Left lung (tissue), 10 donors: ENCODE results near the gene ARMH2. TPM values are rescaled to one million over a fixed set of nuclear protein-coding genes. Genes with fewer than 3 reads are reported as not detected.
"Not testable (repeated sequence)": the region's sequence is repeated elsewhere in the genome, so short reads cannot be mapped to it uniquely, and the experiment has no call there.

Source experiments
- ATAC-seq: fragments of 200-7000 bp; cut with Tn5 transposase; one replicate; pipeline ENCODE4 v1.9.1; 2020; ENCODE audit warnings: moderate library complexity
- DNase-seq, 4 donors: peaks; one replicate each; pipeline ENCODE4 v3.0.0-alpha.2; 2013 to 2020
- H3K27ac ChIP-seq, 2 donors: fragments of 200-600 bp; sonication (generic) in 1 of 2; one replicate each; pipeline versions ENCODE4 v1.5.0 to v1.8.0; 2020 to 2021
- H3K27me3 ChIP-seq, 2 donors: fragments of 200-600 bp; sonication (generic) in 1 of 2; one replicate each; pipeline versions ENCODE4 v1.5.0 to v1.8.0; 2020 to 2021
- H3K36me3 ChIP-seq, 2 donors: fragments of 200-600 bp; sonication (generic) in 1 of 2; one replicate each; pipeline versions ENCODE4 v1.5.0 to v1.8.0; 2020 to 2021
- H3K4me1 ChIP-seq, 2 donors: fragments of 200-600 bp; one replicate each; pipeline ENCODE4 v1.8.0; 2021
- H3K4me3 ChIP-seq, 2 donors: fragments of 200-600 bp; sonication (generic) in 1 of 2; one replicate each; pipeline versions ENCODE4 v1.5.0 to v1.8.0; 2020 to 2021; ENCODE audit warnings: mild to moderate bottlenecking in 1 of 2
- H3K9me3 ChIP-seq, 2 donors: fragments of 200-600 bp; sonication (generic) in 1 of 2; one replicate each; pipeline versions ENCODE4 v1.5.0 to v1.8.0; 2020 to 2021
- CTCF ChIP-seq, 2 donors: fragments of 200-600 bp; sonication (generic) in 1 of 2; IDR thresholded peaks; one replicate each; pipeline versions ENCODE4 v1.5.0 to v1.8.0; 2021; ENCODE audit warnings: antibody characterized with exemption in 2 of 2
- intact Hi-C, 2 donors: fragments of 100-400 bp; cut with DNase I; formaldehyde crosslinking; loops; one replicate each; pipeline versions ENCODE4 v1.11.2 to v1.14.2; 2022
- polyA plus RNA-seq, 6 donors: library from polyadenylated mRNA; unstranded; fragments of 120-200 nt; gene quantifications; one replicate each; pipeline ENCODE4 v1.2.1, GENCODE V29; 2013; ENCODE audit not compliant: insufficient read length in 6 of 6
- total RNA-seq, 2 donors: library from RNA; stranded (reverse); fragmentation: NEBNext Ultra II Directional; extraction: Animal tissue kit (Norgen Biotek cat#: 25700); gene quantifications; one replicate each; pipeline ENCODE4 v1.2.1, GENCODE V29; 2021
- donor health status: DM: no; HTN: yes; CAD: no.
- donor health status: DM: no; HTN: no; CAD: no.

The ARMH2 gene
- total and polyA plus RNA-seq, 8 donors, result 0.40 to 0.72 (median 0.50) TPM; not detected in 5

- ATAC-seq, result no peak
- no peak overlapping the region for H3K27ac ChIP-seq
Observed at GRCh38 chr6:24757611-24758010, 41.1 kb downstream of the ARMH2 start.

GRCh38 chr6:24755279-24755678, 43.4 kb downstream of the ARMH2 start:
- DNase-seq (no peak), ATAC-seq (no peak)
- no peaks in the 10 kb centered on the region for H3K27me3 ChIP-seq

More at GRCh38 chr6:24757611-24758010, 41.1 kb downstream of the ARMH2 start:
- intact Hi-C loops, result no loop called here
- Histone ChIP-seq H3K4me1 (no peaks in the 10 kb centered on the region), H3K27me3 (no peaks in the 10 kb centered on the region), H3K9me3 (no peaks in the 10 kb centered on the region), H3K36me3 (no peaks in the 10 kb centered on the region), H3K4me3 (no peak overlapping the region)
- no peak for TF ChIP-seq CTCF (IDR thresholded peaks at IDR 0.05)
- no peak for DNase-seq

GRCh38 chr6:24754378-24754777, 44.3 kb downstream of the ARMH2 start:
- H3K4me1 ChIP-seq, ATAC-seq, H3K27ac ChIP-seq, H3K27me3 ChIP-seq, H3K36me3 ChIP-seq, H3K9me3 ChIP-seq, H3K4me3 ChIP-seq, intact Hi-C loops, DNase-seq: not testable (repeated sequence)

More at GRCh38 chr6:24755279-24755678, 43.4 kb downstream of the ARMH2 start:
- Histone ChIP-seq H3K4me3 (no peak overlapping the region), H3K27ac (no peak overlapping the region), H3K36me3 (no peaks in the 10 kb centered on the region), H3K4me1 (no peaks in the 10 kb centered on the region), H3K9me3 (peaks cover 0 to 2% of the 10 kb centered on the region in 2 donors)
- intact Hi-C loops, result no loop called here
- no peak for TF ChIP-seq CTCF (IDR thresholded peaks at IDR 0.05)

DNA sequence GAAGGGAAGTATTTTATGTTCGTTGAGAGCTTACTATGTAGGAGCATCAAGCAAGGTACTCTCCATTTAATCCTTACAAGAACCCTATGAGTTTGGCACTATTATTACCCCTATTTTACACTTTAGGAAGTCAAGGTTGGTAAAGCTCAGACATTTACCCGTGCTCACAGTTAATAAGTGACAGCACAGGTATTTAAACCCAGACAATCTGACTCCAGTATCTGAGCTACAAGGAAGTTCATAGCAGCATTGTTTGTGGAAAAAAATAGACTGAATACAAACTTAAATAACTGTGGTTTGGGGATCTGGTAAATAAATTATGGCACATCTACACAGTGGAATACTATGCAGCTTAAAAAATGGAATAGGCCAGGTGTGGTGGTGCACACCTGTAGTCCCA, 45.2 kb downstream of the ARMH2 start:
- no peaks in the 10 kb centered on the region for H3K36me3 ChIP-seq
- no peaks in the 10 kb centered on the region for H3K27me3 ChIP-seq
- intact Hi-C loops, result no loop called here
- H3K9me3 ChIP-seq, result peaks cover 0 to 2% of the 10 kb centered on the region in 2 donors
- no peak for TF ChIP-seq CTCF (IDR thresholded peaks at IDR 0.05)
- no peak overlapping the region for H3K4me3 ChIP-seq
- H3K4me1 ChIP-seq, result no peaks in the 10 kb centered on the region
- DNase-seq (no peak), ATAC-seq (no peak)
- H3K27ac ChIP-seq, result no peak overlapping the region

- ATAC-seq, result no peak
- no peak for TF ChIP-seq CTCF (IDR thresholded peaks at IDR 0.05)
- no peaks in the 10 kb centered on the region for H3K36me3 ChIP-seq
- no peaks in the 10 kb centered on the region for H3K4me1 ChIP-seq
- no peaks in the 10 kb centered on the region for H3K27me3 ChIP-seq
- H3K4me3 ChIP-seq, result no peak overlapping the region
- H3K9me3 ChIP-seq, result peaks cover 0 to 2% of the 10 kb centered on the region in 2 donors
- DNase-seq, result no peak
- H3K27ac ChIP-seq, result no peak overlapping the region
- intact Hi-C loops, result no loop called here
Observed at GRCh38 chr6:24752917-24753492, 45.7 kb downstream of the ARMH2 start.

DNA sequence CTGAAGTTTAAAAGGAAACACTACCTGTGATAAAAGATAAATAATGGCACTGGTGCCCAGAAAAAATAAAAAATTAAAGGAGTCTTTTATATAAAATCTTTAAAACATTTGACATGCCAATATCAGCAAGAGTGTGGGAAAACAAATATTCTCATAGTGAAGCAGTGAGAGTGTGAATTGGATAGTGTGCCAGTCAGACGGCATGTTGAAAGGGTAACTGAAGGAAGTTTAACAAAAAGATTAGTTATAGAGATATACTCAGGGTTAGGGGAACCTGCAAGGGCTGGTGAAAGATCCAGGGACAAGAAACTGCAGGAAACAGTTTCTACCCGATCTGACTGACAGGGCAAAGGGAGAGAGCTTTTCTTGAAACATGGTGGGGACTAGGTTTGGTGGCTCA, 46.2 kb downstream of the ARMH2 start:
- Histone ChIP-seq H3K4me3 (no peak overlapping the region), H3K27me3 (no peaks in the 10 kb centered on the region), H3K36me3 (no peaks in the 10 kb centered on the region), H3K4me1 (no peaks in the 10 kb centered on the region), H3K9me3 (peaks cover 0 to 2% of the 10 kb centered on the region in 2 donors), H3K27ac (no peak overlapping the region)
- ATAC-seq, result no peak
- TF ChIP-seq CTCF (IDR thresholded peaks at IDR 0.05), result no peak
- DNase-seq, result no peak
- intact Hi-C loops, result no loop called here

DNA sequence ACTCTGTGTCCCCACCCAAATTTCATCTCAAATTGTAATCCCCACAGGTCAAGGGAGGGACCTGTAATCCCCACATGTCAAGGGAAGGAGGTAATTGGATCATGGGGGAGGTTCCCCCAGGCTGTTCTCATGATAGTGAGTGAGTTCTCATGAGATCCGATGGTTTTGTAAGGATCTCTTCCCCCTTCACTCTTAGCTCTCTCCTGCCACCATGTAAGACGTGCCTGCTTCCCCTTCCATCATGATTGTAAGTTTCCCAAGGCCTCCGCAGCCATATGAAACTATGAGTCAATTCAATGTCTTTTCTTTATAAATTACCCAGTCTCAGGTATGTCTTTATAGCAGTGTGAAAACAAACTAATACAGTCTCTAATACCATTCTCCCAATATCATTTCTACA, 47.8 kb downstream of the ARMH2 start:
- H3K9me3 ChIP-seq, H3K36me3 ChIP-seq, H3K27ac ChIP-seq, ATAC-seq, H3K27me3 ChIP-seq, intact Hi-C loops, DNase-seq, H3K4me1 ChIP-seq, H3K4me3 ChIP-seq: not testable (repeated sequence)
